CD4-positive, alpha-beta T cell treated with Interleukin-21 for 1 hour (primary cell): ENCODE measurements around the gene IL25.
"Not testable (repeated sequence)": the region's sequence is repeated elsewhere in the genome, so short reads cannot be mapped to it uniquely, and the experiment has no call there.

Experiments
- DNase-seq: peaks from one replicate; pipeline ENCODE4 v3.0.0-alpha.2; 2020

The IL25 gene

DNA sequence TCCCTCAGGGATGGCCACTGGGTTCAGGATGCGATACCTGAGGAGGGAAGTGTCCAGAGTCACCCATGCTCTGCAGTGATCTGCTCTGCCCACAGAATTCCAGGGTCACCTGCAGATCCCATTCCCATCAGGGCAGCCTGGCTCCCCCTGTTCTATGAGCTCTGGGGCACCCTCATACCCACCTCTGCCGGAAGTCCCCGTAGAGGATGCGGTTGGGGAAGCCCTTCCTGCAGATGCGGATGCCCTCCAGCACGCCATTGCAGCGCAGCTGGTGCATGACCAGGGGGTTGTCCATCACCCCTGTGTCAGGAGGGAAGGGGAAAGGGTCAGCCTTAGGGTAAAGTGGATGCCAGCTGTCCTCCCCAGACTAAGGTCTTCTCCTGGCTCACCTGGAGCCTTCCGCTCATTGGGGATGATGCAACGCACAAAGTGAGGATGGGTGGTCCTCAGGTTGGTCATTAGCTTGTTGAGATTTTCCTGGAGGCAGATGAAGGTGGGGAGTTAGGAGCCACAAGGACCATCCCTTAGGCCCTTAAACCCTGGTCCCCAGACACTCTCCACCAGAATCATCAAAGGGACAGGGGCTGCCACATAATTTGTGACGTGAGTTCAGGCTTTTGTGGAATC, 24.3 kb downstream of the IL25 start:
- no peak for DNase-seq

DNA sequence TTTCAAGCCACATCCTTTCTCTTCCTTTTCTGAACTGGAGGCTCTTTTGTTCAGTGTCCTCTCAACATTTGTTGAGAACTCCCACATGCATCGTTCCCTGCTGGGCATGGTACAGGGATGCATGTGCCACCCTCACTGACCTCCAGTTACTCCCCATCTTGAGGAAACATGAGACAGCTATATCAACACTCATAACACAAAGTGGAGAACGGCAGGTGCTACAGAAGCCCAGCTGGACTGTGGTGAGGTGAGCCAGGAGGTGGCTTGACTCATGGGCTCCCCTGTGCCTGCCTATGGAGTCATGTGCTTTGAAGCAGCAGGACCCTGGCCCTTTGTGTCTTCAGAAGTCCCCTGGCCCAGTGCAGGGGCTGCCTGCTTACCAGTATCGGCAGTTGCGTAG, 25.7 kb downstream of the IL25 start:
- no peak for DNase-seq

DNA sequence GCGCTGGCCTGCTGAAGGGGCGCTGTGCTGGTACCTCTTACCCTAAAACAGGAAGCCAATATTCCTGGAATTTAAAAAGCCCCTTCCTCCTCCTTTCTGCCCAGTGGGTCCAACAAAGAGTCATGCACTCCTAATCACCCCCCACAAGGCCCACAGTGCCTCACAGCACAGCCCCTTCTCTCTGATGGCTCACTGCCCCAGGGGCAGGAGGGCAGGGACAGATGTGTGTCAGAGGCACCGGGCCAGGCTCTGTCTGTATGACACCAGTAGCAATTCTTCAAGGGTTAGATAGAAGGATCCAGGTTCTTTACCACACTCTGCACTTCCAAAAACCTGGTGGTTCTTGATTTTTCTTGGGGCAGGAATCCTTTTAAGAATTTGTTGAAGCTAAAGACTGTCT, 26.5 kb downstream of the IL25 start:
- no peak for DNase-seq

DNA sequence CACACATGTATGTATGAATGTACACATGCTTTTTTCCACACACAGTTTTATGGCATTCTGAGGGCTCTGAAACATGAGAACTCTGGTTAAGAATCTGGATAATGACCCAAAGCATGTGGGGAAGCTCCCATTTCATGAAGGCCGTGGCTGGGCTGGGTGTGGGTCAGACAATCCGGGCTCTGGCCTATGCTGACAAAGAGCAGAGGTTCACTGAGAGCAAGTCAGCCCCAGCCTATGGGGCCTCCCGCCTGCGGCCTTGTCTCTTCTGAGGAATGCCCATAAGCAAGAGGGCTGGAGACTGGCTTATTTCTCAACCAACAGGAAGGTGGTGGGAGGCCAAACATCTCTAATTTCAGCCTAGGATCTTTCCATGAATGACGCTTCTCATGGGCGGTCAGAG, 27.0 kb downstream of the IL25 start:
- no peak for DNase-seq

DNA sequence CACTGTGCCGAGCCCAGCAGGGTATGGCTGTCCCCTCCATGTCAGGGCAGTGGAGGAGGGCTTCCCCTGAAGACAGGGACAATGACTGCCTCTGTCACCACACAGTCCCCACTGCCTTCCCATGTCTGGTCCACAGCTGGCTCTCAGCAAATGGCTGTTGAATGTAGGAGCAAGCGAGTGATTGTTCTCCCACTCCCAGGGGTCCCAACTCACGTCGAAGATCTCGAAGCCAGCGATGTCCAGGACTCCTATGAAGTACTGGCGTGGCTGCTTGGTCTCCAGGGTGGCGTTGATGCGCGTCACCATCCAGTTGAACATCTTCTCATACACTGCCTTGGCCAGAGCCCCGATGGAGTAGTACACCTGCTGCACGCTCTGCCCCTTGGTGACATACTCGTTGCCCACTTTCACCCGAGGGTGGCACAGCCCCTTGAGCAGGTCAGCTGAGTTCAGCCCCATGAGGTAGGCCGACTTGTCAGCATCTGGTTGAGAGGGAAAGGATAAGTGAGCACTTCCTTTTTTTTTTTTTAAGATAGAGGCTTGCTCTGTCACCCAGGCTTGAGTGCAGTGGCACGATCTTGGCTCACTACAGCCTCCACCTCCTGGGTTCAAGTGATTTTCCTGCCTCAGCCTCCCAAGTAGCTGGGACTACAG, 28.0 kb downstream of the IL25 start:
- DNase-seq = not testable (repeated sequence)

DNA sequence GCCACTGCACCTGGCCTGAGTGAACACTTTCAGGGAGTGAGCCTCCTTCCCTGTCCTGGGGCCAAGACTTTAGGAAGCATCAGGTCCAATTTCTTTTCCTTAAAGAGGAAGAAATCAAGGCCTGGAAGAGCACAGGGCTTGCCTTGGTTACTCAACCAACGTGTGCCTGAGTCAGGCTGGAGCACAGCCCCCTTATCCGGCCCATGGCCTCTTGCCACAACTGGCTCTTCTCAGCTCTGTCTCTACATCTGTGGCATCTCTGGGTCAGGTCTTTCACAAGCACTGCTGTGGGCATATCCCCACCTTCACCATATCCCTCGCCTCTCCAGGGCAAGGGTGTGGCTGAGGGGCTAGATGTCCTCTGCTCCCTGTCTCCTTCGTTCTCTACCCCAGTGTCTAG, 28.7 kb downstream of the IL25 start:
- no peak for DNase-seq

DNA sequence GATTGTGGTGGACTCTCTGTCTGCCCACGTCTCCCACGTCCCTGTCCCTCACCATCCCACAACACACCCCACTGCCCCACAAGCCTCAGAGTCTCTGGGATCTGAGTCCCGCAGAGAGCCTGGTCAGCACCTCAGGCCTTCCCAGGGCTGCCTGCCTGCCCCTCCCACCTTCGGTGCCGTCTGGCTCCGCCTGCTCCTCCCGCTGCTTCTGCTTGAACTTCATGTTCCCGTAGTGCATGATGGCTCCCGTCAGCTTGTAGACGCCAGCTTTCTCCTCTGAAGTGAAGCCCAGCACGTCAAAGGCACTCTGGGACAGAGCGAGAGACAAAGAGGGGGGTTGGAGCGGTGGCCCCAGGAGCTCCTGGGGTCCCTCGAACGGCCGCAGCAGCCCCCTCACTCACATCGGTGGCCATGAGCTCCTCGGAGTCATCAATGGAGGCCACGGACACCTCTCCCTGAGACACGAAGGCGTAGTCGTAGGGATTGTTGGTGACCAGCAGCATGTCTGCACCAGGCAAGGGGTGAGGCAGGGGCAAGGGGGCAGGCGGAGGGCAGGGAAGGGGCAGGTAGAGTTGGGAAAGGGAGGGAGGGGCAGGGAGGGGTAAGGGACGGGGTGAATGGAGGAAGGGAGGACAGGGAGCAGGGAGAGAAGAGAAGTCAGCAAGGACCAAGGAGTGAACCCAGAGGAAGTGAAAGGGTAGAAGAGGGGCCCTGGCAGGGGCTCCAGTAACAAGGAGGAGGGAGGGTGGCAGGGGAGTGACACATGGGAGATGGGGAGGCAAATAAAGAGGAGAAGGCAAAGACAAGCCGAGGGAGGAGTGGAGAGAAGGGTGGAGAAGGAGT, 29.9 kb downstream of the IL25 start:
- no peak for DNase-seq

DNA sequence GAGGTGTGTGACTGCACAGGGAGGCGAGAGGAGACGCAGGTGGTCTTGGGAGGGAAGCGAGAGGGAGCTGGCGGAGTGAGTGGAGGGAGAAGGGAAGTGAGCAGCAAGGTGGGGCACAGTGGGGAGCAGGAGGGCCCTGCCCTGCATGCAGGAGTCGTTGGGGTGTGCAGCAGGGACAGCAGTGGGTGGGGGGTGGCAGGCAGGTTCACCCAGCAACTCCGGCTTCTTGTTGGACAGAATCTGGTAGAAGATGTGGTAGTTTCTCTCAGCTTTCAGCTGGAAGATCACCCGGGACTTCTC, 30.5 kb downstream of the IL25 start:
- DNase-seq = no peak

DNA sequence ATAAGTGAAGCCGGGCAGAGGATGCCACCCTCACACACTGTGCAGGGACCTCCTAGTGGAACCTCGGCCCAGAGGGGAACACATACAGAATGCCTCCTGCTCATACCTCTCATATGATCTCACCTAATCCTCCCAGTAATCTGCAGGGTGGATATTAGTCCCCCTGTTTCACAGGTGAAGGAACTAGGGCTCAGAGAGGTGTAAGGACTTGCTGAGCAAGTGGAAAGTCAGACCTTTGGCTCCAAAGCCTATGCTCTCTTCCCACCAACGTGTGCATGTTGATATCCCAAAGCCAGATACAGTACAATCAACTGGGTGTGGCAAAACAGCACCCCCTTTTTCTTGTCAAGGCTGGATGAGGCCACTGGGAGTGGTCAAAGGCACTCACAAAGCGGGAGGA, 31.3 kb downstream of the IL25 start:
- DNase-seq = no peak

DNA sequence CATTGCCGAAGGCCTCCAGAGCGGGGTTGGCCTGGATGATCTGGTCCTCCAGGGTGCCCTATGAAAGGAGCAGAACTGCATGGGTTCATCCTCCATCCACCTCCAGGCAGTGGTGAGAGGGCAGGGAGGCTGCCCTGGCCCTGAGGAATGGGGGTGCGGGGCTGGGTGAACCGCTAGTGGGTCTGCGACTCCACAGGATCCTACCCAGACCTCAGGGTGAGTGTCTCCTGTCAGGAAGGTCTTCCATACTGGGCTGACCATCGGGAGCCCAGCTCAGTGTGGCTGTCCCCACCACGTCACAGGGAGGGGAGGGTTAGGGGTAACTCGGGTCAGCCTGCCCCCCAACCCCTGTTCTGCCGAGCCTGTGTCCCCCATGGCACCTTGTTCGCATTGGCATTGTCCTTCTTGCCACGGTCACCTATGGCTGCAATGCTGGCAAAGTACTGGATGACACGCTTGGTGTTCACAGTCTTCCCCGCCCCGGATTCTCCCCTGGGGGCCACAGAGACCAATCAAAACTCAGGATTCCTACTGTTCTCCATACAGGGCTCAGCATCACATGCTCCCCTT, 31.8 kb downstream of the IL25 start:
- DNase-seq = no peak

DNA sequence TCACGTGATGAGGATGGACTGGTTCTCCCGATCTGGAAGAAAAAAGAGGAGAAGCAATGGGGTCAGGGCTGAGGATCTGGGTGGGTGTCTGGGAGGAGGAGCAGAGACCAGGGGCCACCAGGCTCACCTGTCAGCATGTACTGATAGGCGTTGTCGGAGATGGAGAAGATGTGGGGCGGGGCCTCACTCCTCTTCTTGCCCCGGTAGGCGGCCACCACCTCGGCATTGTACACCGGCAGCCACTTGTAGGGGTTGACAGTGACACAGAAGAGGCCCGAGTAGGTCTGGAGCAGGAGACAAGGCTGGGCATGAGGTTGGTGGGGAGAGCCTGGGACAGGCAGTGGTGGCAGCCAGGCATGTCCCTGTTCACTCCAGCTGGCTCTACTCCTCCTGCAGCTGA, 32.5 kb downstream of the IL25 start:
- DNase-seq = no peak

DNA sequence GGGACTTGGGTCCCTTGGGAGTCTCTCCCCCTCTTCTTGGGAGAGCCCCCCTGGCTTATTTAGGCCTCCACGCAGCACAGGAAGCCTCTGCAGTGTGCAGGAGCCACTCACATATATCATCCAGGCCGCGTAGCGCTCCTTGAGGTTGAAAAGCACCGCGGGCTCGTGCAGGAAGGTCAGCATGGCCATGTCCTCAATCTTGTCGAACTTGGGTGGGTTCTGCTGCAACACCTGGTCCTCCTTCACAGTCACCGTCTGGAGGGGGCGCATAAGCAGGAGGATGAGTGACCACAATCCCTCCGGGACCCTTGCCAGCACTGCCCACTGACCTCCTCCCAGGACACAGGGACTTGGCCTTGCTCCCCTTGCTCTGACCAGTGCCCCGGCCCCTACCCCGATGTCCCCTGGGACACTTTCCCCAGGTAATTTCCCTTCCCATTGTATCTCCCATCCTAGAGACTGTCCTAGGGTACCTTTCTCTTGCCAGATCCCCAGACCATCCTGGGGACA, 33.0 kb downstream of the IL25 start:
- DNase-seq = no peak

DNA sequence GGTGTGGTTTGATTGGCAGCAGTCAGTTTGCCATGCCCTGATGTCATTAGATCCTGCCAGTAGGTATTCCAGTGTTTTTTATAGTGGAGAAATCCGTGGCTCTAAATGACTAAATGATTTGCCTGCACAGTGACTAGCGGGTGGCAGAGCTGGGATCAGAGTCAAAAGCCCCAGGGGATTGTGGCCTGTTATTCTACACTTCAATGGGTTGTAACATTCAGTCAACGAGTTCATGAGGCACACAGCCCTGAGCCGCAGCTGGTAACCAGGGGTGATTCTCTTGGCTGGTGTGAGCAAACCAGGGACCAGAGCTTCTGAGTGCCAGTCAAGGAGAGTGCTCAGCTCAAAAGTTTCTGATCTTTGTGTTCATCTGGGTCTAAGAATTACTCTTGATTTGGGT, 33.6 kb downstream of the IL25 start:
- DNase-seq = no peak

DNA sequence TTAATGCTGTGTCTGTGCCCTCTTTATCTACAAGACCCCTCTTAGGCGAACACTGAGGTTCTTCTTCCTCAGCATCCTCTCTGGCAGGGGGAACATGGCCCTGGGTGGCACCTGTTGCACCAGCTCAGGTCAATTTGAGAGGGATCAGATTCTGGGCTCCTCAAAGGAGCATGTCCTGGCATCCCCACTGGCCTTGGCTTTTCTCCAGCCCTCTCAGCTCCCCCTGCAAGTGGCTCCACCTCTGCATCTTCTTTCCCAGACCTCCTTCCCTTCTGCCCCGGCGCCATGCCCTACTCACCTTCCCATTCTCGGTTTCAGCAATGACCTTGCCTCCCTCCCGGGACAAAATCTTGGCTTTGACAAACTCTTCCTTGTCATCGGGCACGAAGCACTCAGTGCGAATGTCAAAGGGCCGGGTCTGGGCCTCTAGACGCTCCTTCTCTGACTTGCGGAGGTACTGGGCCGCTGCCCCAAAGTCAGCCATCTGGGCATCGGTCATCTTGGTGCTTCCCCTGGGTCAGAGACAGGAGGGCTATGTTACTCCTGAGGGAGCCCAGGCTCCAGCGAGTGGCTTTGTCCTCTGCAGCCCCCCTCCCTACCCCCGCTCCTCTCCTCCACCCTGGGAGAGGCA, 34.2 kb downstream of the IL25 start:
- no peak for DNase-seq

DNA sequence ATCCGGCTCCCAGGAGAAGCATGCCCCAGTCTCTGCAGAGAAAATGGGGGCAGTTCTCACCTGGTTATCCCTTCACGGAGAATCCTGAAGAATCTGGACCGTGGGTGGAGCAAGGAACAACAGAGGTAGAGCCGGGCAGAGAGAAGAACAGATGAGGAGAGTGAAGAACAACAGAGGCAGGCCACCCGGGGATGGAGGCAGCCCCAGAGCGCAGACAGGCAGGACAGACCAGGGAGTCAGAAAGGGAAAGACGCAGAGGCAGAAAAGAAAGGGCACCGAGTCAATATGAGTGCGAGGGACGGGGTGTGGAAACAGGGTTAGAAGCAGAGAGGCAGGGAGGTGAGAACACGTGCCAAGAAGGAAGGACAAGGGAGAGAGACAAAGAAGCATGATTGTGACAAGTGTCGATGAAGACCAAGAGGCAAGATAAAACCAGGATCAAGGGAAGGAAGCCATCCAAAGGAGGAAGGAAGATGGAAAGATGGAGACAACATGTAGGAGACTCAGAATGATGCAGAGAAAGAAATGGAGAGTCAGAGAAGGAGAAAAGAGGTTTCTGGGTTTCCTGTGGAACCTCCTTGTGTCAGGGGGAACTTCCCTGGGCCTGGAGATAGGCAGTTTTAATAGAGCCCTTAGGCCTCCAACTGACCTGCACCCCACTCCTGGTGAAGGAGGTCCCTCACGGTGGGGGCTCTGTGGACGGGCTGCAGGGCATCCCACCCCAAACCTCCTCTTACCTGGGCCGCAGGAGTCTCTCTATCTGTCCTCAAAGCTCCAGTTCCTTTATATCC, 35.1 kb downstream of the IL25 start, which contains the start of gene MYH6:
Gene MYH6 (minus strand): TSS at position 758 of the 791 bp plus-strand sequence. CDS start 1,050 bp downstream, outside the sequence.
- DNase-seq = no peak

DNA sequence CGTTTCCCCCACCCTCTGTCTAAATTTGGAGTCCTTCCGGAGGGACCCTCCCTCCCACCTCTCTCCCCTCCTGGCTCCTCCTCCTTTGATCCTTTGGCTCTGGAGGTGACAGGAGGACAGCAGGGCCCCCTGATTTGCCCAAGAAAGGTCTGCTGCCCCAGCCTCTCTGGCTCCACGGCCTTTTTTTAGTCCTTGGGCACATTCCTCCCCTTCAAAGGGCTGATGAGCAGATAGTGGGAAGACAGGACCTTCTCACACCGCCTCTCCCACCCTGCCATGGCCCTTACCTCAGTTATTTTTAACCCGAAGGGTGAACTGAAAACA, 35.7 kb downstream of the IL25 start:
- no peak for DNase-seq

DNA sequence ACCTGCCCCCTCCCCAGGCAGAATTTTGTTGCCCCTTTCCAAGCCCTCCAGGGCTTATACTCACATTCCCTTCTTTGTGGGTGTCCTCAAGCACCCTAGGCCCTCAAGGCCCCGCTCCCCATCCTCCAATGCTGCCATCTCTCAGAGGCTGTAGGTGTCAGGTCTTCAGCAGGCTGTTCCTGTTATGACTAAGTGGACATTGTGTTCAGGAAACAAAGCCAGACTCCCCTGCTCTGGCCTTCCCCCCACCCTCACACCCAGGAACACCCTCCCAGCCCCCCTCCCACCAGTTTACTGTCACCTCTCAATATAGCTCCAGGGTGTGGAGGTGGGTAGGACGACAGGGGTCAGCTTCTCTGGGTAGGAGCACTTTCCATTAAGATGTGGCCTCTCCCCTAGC, 36.9 kb downstream of the IL25 start:
- DNase-seq = no peak

DNA sequence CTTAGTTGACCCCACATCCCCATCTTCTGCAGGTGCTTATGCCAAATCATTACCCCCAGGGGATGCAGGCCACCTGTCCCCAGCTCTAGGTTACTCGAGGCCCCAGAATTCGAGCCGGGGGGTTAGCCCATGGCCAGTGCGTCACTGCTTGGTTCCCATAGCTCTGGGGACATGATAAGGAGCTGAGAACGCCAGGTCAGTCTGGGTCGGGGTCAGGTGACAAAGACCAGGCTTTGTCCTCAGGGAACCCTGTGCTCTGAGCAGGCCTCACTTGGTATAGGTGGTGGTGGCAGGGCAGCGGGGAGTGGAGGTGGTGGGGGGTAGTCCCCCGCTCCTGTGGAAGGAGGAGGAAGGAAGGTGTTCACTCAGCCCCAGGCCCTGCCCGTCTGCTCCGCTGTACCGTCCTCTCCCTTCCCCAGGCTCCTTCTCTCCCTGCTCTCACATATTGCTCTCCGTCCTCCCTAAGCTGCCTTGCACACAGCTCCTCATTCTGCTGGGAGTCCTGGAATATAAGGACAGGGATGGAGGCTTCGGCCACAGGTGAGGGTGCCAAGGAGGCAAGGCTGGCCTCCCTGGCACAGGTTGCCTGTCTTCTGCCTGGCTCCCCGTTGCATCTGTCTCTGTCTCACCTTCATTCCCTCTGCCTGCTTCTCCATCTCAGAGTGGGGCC, 37.5 kb downstream of the IL25 start:
- DNase-seq = no peak

DNA sequence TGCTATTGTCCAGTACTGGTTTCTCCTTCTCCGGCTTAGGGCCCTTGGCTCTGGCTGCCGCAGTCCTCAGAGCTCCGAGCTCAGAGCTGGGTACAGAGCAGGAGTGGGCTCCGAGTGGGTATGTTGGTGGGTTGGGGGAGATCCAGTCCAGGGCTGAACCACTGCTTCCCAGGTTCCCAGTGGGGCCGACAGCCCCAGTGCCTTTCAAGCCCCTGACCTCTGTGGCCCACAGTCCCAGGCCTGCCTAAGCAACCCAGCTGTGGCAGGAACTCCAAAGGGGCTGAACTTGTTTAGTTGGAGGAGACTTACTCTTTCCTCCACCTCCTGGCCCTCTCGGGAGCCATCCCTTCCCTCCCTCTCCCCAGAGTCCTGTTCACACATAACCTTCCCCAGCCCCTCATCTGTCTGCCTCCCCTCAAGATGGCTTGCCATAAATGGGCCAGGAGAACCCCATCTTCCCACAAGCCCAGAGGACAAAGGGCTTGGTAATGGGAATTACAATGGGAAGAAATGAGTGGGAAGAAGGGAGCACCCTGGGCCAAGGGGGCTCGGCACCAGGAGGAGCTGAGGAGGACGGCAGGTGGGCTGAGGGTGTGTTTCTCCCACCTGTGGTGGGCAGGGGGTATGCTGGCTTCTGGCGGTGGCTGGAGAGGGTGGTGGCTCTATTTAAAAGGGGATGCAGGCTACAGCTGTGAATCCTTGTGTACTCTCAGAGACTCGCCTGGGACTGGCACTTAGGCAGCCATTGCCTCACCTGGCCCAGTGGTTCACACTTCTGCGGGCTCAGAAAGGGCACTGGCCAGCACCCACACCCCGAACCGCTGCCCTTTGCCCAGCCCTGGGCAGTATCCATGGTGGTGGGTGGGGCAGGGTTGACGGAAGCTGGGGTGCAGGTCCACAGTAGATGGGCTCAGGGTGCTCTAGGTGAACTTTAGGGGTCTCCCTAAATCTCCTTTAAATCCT, 39.2 kb downstream of the IL25 start:
- DNase-seq = no peak

DNA sequence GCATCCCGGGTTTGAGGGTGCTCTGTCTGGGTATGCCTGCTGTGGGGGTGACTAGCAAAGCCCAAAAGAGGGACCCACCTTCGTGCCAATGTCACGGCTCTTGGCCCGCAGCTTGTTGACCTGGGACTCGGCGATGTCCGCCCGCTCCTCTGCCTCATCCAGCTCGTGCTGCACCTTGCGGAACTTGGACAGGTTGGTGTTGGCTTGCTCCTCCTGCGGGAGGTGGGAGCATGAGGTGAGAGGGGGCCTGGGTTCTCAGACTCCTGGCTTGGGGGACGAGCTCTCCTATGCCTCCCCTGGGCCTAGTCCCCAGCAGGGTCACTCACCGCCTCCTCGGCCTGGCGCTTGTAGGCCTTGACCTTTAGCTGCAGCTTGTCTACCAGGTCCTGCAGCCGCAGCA, 41.1 kb downstream of the IL25 start:
- DNase-seq = no peak

DNA sequence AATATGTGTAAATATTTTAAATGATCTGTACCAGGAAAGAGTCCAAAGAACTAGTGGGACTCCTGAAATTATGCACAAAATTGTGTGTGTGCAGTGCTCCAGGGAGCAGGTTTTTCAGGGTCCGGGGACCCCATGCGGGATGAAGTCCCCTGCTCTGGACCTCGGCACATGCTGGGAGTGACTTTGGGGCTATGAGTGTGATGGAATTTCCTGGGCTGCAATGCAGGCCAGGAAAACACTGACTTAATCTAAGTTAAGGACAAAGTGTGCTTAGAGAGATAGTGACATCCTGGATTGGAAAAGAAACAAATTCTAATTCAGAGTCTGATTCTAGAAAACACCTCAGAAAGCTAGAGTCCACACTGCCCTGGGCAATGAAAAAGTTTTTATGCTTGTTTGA, 41.6 kb downstream of the IL25 start:
- no peak for DNase-seq
